ENCODE data around the gene GPR4. TPM values are rescaled to one million over a fixed set of nuclear protein-coding genes. Genes with fewer than 3 reads are reported as not detected.

The GPR4 gene
- total and polyA plus RNA-seq, 2 experiments from 2014 or later: 0.10 TPM; not detected in 1

DNA sequence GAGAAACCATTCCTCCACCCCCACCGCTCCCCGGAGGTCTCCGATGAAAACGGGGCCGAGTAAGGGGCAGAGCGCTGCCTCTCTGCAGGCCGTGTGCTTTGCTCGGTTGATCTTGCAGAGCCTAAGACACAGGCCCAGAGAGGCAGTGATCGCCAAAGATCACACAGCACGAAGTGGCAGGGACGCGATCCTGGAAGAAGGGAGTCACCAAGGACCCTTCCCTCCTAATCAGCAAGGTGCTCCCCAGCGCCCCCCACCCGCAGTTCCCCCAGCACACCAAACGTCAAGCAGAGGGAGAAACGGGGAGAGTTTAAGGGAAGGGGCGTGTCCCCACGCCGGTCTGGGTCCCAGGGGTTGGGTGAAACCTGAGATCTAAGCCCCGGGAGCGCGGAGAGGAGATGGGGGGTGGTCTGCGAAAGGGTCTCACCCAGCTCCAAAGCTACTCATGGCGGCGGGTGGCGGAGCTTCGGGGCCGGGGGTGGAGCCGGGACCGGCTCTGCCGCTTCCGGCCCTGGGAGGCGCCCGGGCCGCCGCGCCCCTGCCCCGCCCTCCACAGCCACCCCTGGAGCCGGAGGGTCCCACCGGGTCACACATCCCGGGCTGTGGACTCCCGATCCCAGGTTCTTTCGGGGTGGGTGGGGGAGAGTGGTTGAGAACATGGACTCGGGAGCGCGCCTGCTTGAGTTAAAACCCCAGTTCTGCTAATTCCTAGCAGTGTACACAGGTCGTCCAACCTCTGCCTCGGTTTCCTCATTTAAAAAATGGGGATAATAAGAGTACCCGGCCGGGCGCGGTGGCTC lies 37.1 kb upstream of the GPR4 start, which contains the start of gene EML2:
Gene EML2, minus strand, starts transcription at position 468 of the 800 bp plus-strand sequence. Its CDS starts 21 bp downstream, at position 447.
- Histone ChIP-seq H3K4me1 (ENCODE audit: insufficient read depth) (peaks cover 16% of the 10 kb centered on the region), H3K9me2 (replicated peaks; ENCODE audit: insufficient read depth) (no peaks in the 10 kb centered on the region), H3K9me3 (ENCODE audit: low read depth) (no peaks in the 10 kb centered on the region), H4K20me1 (ENCODE audit: insufficient read depth, poor library complexity, severe bottlenecking) (no peaks in the 10 kb centered on the region), H3K4me3 (peak within 1 kb of the TSS; percentile 76), H3K27me3 (no peaks in the 10 kb centered on the region), H3K27ac (no peak within 1 kb of the TSS), H3K79me2 (peaks cover 2% of the 10 kb centered on the region), H2AFZ (peak within 1 kb of the TSS; percentile 96), H3K36me3 (replicated peaks; ENCODE audit: insufficient read depth, low read depth) (no peaks in the 10 kb centered on the region), H3K4me2 (peak within 1 kb of the TSS; percentile 88)
- peak; percentile 79 for DNase-seq (ENCODE audit: low spot score)
- TF ChIP-seq EZH2 (IDR thresholded peaks at IDR 0.05; ENCODE audit: borderline replicate concordance): no peak
- TF ChIP-seq, protein P1, sequence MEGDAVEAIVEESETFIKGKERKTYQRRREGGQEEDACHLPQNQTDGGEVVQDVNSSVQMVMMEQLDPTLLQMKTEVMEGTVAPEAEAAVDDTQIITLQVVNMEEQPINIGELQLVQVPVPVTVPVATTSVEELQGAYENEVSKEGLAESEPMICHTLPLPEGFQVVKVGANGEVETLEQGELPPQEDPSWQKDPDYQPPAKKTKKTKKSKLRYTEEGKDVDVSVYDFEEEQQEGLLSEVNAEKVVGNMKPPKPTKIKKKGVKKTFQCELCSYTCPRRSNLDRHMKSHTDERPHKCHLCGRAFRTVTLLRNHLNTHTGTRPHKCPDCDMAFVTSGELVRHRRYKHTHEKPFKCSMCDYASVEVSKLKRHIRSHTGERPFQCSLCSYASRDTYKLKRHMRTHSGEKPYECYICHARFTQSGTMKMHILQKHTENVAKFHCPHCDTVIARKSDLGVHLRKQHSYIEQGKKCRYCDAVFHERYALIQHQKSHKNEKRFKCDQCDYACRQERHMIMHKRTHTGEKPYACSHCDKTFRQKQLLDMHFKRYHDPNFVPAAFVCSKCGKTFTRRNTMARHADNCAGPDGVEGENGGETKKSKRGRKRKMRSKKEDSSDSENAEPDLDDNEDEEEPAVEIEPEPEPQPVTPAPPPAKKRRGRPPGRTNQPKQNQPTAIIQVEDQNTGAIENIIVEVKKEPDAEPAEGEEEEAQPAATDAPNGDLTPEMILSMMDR (IDR thresholded peaks at IDR 0.05; ENCODE audit: poor library complexity): peak; percentile 37
- 8% methylated on average over 36 of the region's 52 CpGs for WGBS (ENCODE audit: low lambda C conversion rate, missing lambda C conversion rate)

DNA sequence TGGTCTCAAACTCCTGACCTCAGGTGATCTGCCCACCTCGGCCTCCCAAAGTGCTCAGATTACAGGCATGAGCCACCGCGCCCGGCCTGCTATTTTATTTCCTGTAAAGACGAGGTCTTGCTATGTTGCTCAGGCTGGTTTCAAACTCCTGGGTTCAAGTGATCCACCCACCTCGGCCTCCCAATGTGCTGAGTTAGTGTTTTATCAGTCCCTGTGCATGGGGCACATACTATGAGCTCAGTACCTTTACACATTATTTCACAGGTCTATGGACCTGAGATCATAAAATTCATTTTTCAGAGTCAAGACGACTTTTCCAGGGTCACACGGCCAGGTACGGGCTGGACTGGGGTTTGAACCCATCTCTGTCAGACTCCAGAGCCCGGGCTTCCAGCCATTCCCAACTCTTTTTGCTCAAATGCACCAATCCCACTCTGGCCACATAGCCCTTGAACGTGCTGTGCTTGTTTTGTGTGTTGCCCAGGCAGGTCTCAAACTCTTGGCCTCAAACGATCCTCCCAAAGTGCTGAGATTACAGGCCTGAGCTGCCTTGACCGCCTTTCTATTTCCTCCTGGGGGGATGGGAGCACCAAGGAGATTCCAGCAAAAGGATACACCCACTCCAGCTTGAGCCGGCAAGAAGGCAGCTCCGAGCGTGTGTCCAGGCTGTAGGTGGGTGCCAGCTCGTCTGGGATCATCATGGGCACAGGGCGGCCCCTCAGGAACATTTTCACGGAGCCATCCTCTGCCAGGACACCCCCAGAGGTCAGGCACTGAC lies 36.1 kb upstream of the GPR4 start:
- Histone ChIP-seq H2AFZ (peak overlapping the region; percentile 96), H3K4me1 (ENCODE audit: insufficient read depth) (peaks cover 16% of the 10 kb centered on the region), H3K4me3 (peak overlapping the region; percentile 76), H3K9me2 (replicated peaks; ENCODE audit: insufficient read depth) (no peaks in the 10 kb centered on the region), H3K27ac (no peak overlapping the region), H3K36me3 (replicated peaks; ENCODE audit: insufficient read depth, low read depth) (no peaks in the 10 kb centered on the region), H3K4me2 (peak overlapping the region; percentile 88), H3K27me3 (no peaks in the 10 kb centered on the region), H3K9me3 (ENCODE audit: low read depth) (no peaks in the 10 kb centered on the region), H3K79me2 (peaks cover 2% of the 10 kb centered on the region), H4K20me1 (ENCODE audit: insufficient read depth, poor library complexity, severe bottlenecking) (no peaks in the 10 kb centered on the region)
- peak; percentile 73 for DNase-seq (ENCODE audit: low spot score)
- 61% methylated on average over 19 of the region's 19 CpGs for WGBS (ENCODE audit: low lambda C conversion rate, missing lambda C conversion rate)
- TF ChIP-seq EZH2 (IDR thresholded peaks at IDR 0.05; ENCODE audit: borderline replicate concordance): no peak
- TF ChIP-seq, protein P1 (IDR thresholded peaks at IDR 0.05; ENCODE audit: poor library complexity): no peak
- no peak for TF ChIP-seq EZH2phosphoT487 (IDR thresholded peaks at IDR 0.05; ENCODE audit: low read depth, severe bottlenecking, unreplicated experiment)

DNA sequence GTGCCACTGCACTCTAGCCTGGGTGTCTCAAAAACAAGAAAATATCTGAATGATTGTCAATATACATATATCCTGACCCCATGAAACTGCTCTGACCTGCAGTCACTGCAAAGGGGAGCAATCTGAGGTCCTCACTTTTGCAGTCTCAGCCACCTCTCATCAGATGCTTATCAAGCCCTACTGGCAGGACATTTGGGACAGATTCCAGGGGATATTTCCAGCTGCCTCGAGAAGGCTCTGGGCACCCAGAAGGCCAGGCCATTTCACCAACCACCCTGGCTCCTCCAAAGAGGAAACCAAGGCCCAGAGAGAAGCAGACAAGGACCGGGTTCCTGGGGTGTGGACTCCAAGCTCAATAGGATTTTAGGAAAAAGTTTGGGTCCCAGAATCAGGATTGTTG lies 34.9 kb upstream of the GPR4 start:
- no peaks in the 10 kb centered on the region for H3K36me3 ChIP-seq (replicated peaks; ENCODE audit: insufficient read depth, low read depth)
- no peak overlapping the region for H2AFZ ChIP-seq
- no peak overlapping the region for H3K27ac ChIP-seq
- no peaks in the 10 kb centered on the region for H3K9me3 ChIP-seq (ENCODE audit: low read depth)
- H3K4me3 ChIP-seq: no peak overlapping the region
- no peak overlapping the region for H3K4me2 ChIP-seq
- 92% methylated on average over 2 of the region's 2 CpGs for WGBS (ENCODE audit: low lambda C conversion rate, missing lambda C conversion rate)
- no peaks in the 10 kb centered on the region for H4K20me1 ChIP-seq (ENCODE audit: insufficient read depth, poor library complexity, severe bottlenecking)
- TF ChIP-seq, protein P1 (IDR thresholded peaks at IDR 0.05; ENCODE audit: poor library complexity): no peak
- TF ChIP-seq EZH2 (IDR thresholded peaks at IDR 0.05; ENCODE audit: borderline replicate concordance) (no peak), EZH2phosphoT487 (IDR thresholded peaks at IDR 0.05; ENCODE audit: low read depth, severe bottlenecking, unreplicated experiment) (no peak)
- peaks cover 2% of the 10 kb centered on the region for H3K79me2 ChIP-seq
- no peak for DNase-seq (ENCODE audit: low spot score)
- H3K9me2 ChIP-seq (replicated peaks; ENCODE audit: insufficient read depth): no peaks in the 10 kb centered on the region
- no peaks in the 10 kb centered on the region for H3K27me3 ChIP-seq
- peaks cover 13% of the 10 kb centered on the region for H3K4me1 ChIP-seq (ENCODE audit: insufficient read depth)

Measured in hepatocyte (in vitro differentiated cells).